K562 (cell line): ENCODE results near the gene UQCR11. TPM values are rescaled to one million over a fixed set of nuclear protein-coding genes. Genes with fewer than 3 reads are reported as not detected.

ENCODE experiments used
- ATAC-seq: fragments of 200-7000 bp; cut with Tn5 transposase; 3 replicates; pipeline ENCODE4 v1.9.1; 2020; ENCODE audit warnings: moderate library complexity
- BruUV-seq: library from RNA; stranded (reverse); fragments of 400-500 nt; replicated peaks from 2 replicates; lab custom pipeline; 2021; lab: Mats Ljungman, UMichigan
- CTCF ChIA-PET: fragments of 300-600 bp; formaldehyde crosslinking; extraction: SDS; loops from one replicate; lab custom pipeline; 2021; ENCODE audit warnings: low intra/inter-chr PET ratio; lab: Yijun Ruan, JAX
- POLR2A ChIA-PET: fragments of 300-600, 350-650 bp; sonication (Branson Sonifier 250); formaldehyde crosslinking; extraction: SDS; loops from one replicate; lab custom pipeline; 2021; ENCODE audit warnings: antibody characterized with exemption, inconsistent platforms; lab: Yijun Ruan, JAX
- DNase-seq, 4 experiments: peaks; one replicate each; pipeline versions ENCODE4 v3.0.0 to v3.0.0-alpha.2; 2011 to 2018; ENCODE audit warnings: low spot score in 3 of 4, mixed read lengths in 3 of 4; ENCODE audit errors: extremely low read depth in 1 of 4
- FAIRE-seq: peaks from 2 replicates; lab custom pipeline; 2011; peaks lifted over from hg19 to GRCh38; lab: Jason Lieb, UNC
- H2AFZ ChIP-seq: 2 replicates; pipeline ENCODE4 v1.6.0; 2011; ENCODE audit warnings: low read depth, low read length, control low read depth, inconsistent platforms
- H3K27ac ChIP-seq: fragments of 200-600 bp; 3 replicates; pipeline ENCODE4 v1.8.0; 2011; ENCODE audit warnings: low read depth, mild to moderate bottlenecking, control low read depth, inconsistent platforms, low read length, moderate library complexity, mixed read lengths; ENCODE audit errors: extremely low read depth
- H3K27me3 ChIP-seq, 2 experiments: fragments of 300-600 bp in 1 of 2; 2 replicates in 1 of 2; 3 replicates in 1 of 2; pipeline versions ENCODE4 v1.6.0 to v1.8.0; 2011; ENCODE audit warnings: inconsistent platforms in 2 of 2, low read length in 2 of 2, mild to moderate bottlenecking in 1 of 2, mixed read lengths in 1 of 2, moderate library complexity in 1 of 2; ENCODE audit not compliant: control insufficient read depth in 2 of 2, insufficient read depth in 2 of 2
- H3K36me3 ChIP-seq: fragments of 300-600 bp; 3 replicates; pipeline ENCODE4 v1.8.0; 2011; ENCODE audit warnings: mild to moderate bottlenecking, low read length, inconsistent platforms; ENCODE audit not compliant: control insufficient read depth, insufficient read depth
- H3K4me1 ChIP-seq, 2 experiments: fragments of 200-600 bp in 1 of 2; replicated peaks in 1 of 2; 2 replicates in 1 of 2; 3 replicates in 1 of 2; pipeline versions ENCODE4 v1.5.1 to v1.8.0; 2011; ENCODE audit warnings: inconsistent platforms in 2 of 2, low read length in 2 of 2, mild to moderate bottlenecking in 1 of 2, mixed read lengths in 1 of 2, moderate library complexity in 1 of 2; ENCODE audit not compliant: control insufficient read depth in 2 of 2, insufficient read depth in 2 of 2
- H3K4me2 ChIP-seq: 2 replicates; pipeline ENCODE4 v1.6.1; 2011; ENCODE audit warnings: low read length, control low read depth, inconsistent platforms, mixed read lengths; ENCODE audit not compliant: insufficient read depth
- H3K4me3 ChIP-seq: fragments of 200-600 bp; sonication (generic), shearing (Covaris generic); 2 replicates; pipeline ENCODE4 v1.5.1; 2016; ENCODE audit warnings: control low read depth, inconsistent platforms
- H3K79me2 ChIP-seq: fragments of 200-600 bp; 3 replicates; pipeline ENCODE4 v1.8.0; 2011; ENCODE audit warnings: low read length, inconsistent platforms; ENCODE audit not compliant: control insufficient read depth, insufficient read depth
- H3K9ac ChIP-seq, 2 experiments: 2 replicates each; pipeline versions ENCODE4 v1.6.0 to v1.6.1; 2011; ENCODE audit warnings: low read depth in 2 of 2, low read length in 2 of 2, control low read depth in 1 of 2, inconsistent platforms in 1 of 2, mild to moderate bottlenecking in 1 of 2, mixed read lengths in 1 of 2; ENCODE audit not compliant: insufficient read depth in 1 of 2
- H3K9me1 ChIP-seq: one replicate; pipeline ENCODE4 v1.6.0; 2011; ENCODE audit warnings: inconsistent platforms, mild to moderate bottlenecking, low read length, moderate library complexity; ENCODE audit not compliant: control insufficient read depth, insufficient read depth
- H3K9me3 ChIP-seq: replicated peaks from 2 replicates; pipeline ENCODE4 v1.5.1; 2011; ENCODE audit warnings: low read depth, low read length, inconsistent platforms; ENCODE audit not compliant: control insufficient read depth, insufficient read depth
- H4K20me1 ChIP-seq: replicated peaks from 2 replicates; pipeline ENCODE4 v1.6.1; 2011; ENCODE audit warnings: low read length, inconsistent platforms, mixed read lengths; ENCODE audit not compliant: control insufficient read depth, insufficient read depth
- ADNP ChIP-seq: fragments of 200-800 bp; sonication (Bioruptor generic); IDR thresholded peaks from 2 replicates; pipeline ENCODE4 v1.6.1; 2016; ENCODE audit warnings: missing genetic modification characterization, missing compliant biosample characterization
- ARID4B ChIP-seq: sonication (generic); formaldehyde crosslinking; IDR thresholded peaks from 2 replicates; pipeline ENCODE4 v1.8.0; 2022; ENCODE audit warnings: mild to moderate bottlenecking, missing genetic modification reagents
- CBX3 ChIP-seq, 2 experiments: IDR thresholded peaks; 1 replicate in 1 of 2; 2 replicates in 1 of 2; pipeline ENCODE4 v1.6.1; 2012; ENCODE audit warnings: inconsistent platforms in 2 of 2, low read length in 2 of 2, borderline replicate concordance in 1 of 2, control low read depth in 1 of 2
- FIP1L1 ChIP-seq: fragments of 200-400 bp; formaldehyde crosslinking; IDR thresholded peaks from 2 replicates; pipeline ENCODE4 v1.6.1; 2018; ENCODE audit warnings: mild to moderate bottlenecking, low read depth, low read length; ENCODE audit not compliant: poor library complexity, severe bottlenecking
- TRIM28 ChIP-seq: fragments of 450-650 bp; IDR thresholded peaks from 2 replicates; pipeline ENCODE4 v1.6.1; 2017
- XRCC3 ChIP-seq: fragments of 450-650 bp; IDR thresholded peaks from 2 replicates; pipeline ENCODE4 v1.6.1; 2017; ENCODE audit warnings: mild to moderate bottlenecking, moderate library complexity
- ZNF263 ChIP-seq: sonication (generic); formaldehyde crosslinking; IDR thresholded peaks from 2 replicates; pipeline ENCODE4 v1.8.0; 2022; ENCODE audit warnings: mild to moderate bottlenecking, missing genetic modification reagents, borderline replicate concordance
- ZNF707 ChIP-seq: fragments of 250-450 bp; sonication (Bioruptor Pico); conservative IDR thresholded peaks from 2 replicates; pipeline ENCODE4 v1.8.0; 2022; ENCODE audit warnings: inconsistent platforms, mild to moderate bottlenecking, moderate library complexity
- WGBS: fragments of 100-300 bp; shearing (Covaris generic); methylation state at CpG from one replicate; pipeline ENCODE4 v1.1.6; 2016; ENCODE audit warnings: low coverage, mixed read lengths; ENCODE audit not compliant: insufficient coverage; ENCODE audit errors: missing lambda C conversion rate; 5-methylcytosine and 5-hydroxymethylcytosine counted together
- in situ Hi-C: fragments of 300-500 bp; cut with MboI; formaldehyde crosslinking; loops from 4 replicates; pipeline ENCODE4 v1.15.0; 2018; ENCODE audit warnings: inconsistent platforms, mixed read lengths
- intact Hi-C: fragments of 100-400 bp; cut with micrococcal nuclease; formaldehyde crosslinking; loops from 2 replicates; pipeline ENCODE4 v1.14.2; 2022
- polyA plus RNA-seq, 8 experiments: library from polyadenylated mRNA; depleted of rRNA in 4 of 8; stranded (reverse) in 5 of 8; unstranded in 3 of 8; fragments of >200 nt; fragmentation: Nextera tagmentation in 2 of 8; fragmentation: Illumina TruSeq in 1 of 8; extraction: Ambion mirVana in 2 of 8; extraction: Trizol in 1 of 8; gene quantifications; 2 replicates each; pipeline versions ENCODE4 v1.2.1 to v1.2.3, GENCODE V29; 2011 to 2014; ENCODE audit warnings: inconsistent platforms in 1 of 8, missing spikeins in 1 of 8
- total RNA-seq, 7 experiments: library from RNA; depleted of rRNA in 6 of 7; stranded (reverse); fragments of >200 nt in 6 of 7; fragmentation: Illumina TruSeq in 2 of 7; extraction: Trizol in 2 of 7; gene quantifications; 2 replicates each; pipeline versions ENCODE4 v1.2.1 to v1.2.3, GENCODE V29; 2011 to 2021; ENCODE audit warnings: low replicate concordance in 1 of 7

The UQCR11 gene
- total and polyA plus RNA-seq, 9 of the 15 experiments (the other 6 are each of a cell fraction or from before 2014, with no cell fraction given) = 57.6 to 394 (median 259) TPM

DNA sequence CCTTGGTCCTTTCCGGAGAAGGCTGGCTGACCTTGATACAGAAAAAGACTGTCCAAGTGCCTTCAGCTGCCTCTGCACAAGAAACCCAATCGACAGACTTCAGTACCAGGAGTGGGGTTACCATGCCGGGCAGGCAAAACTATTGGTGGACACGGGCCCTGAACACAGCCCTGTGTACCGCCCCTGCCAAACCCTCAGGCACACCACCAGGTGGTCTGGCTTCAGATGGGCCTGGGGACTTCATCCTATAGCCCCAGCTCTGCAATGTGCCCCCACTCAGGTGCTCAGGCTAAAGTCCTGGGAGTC lies 29.6 kb upstream of the UQCR11 start:
- no peak overlapping the region for H3K9ac ChIP-seq
- no peak overlapping the region for H3K4me3 ChIP-seq
- FAIRE-seq = no peak
- 97% methylated on average over 5 of the region's 5 CpGs for WGBS
- H3K27me3 ChIP-seq = no peaks in the 10 kb centered on the region
- intact Hi-C loops = no loop called here
- peaks cover 82% of the 10 kb centered on the region for H3K79me2 ChIP-seq
- no peak overlapping the region for H2AFZ ChIP-seq
- ChIA-PET POLR2A (interaction anchor here (0.6 to 1.2 kb wide), 3 partner anchors 9 to 107 kb away, joined by 3 to 4 read pairs (median 4); no protein-coding TSS in a partner anchor), CTCF (no interaction called here)
- peak in 1 of 4 experiments; percentile 12 for DNase-seq
- H3K27ac ChIP-seq = no peak overlapping the region
- H3K4me1 ChIP-seq = peaks cover 19 to 56% of the 10 kb centered on the region in 2 experiments
- no peaks in the 10 kb centered on the region; the same call in 1 of the 2 replicates for H3K9me3 ChIP-seq
- H4K20me1 ChIP-seq = no peaks in the 10 kb centered on the region
- in situ Hi-C loops = no loop called here
- BruUV-seq = no TSS peak
- H3K36me3 ChIP-seq = peaks cover 93% of the 10 kb centered on the region
- peaks cover 5% of the 10 kb centered on the region for H3K9me1 ChIP-seq
- ATAC-seq = no peak
- H3K4me2 ChIP-seq = no peak overlapping the region
- TF ChIP-seq ZNF707 (CRISPR knock-in tag) (peak; percentile 100), FIP1L1 (no peak), TRIM28 (peak; percentile 83), ARID4B (CRISPR knock-in tag) (no peak), CBX3 (IDR thresholded peaks at IDR 0.05; ENCODE audit: borderline replicate concordance in 1 of 2, low read length in 2 of 2) (peak; percentile 28 to 48; a peak in 1 of 3 replicates), XRCC3 (no peak), ADNP (tag) (peak; percentile 21; the same call in 1 of the 2 replicates), ZNF263 (CRISPR knock-in tag) (peak; percentile 66; the same call in 1 of the 2 replicates)
- TF ChIP-seq, all 486 proteins: peak for 5
